ENCODE results near the gene PSMA7.

- TF ChIP-seq POLR2A (IDR thresholded peaks at IDR 0.05; ENCODE audit: low read length) (no peak), GATA1 (IDR thresholded peaks at IDR 0.05; ENCODE audit: low read depth, low read length) (no peak)
These were observed 17.1 kb upstream of the PSMA7 start for GRCh38 chr20:62160253-62160652.

Data from erythroblast (primary cell).